ENCODE measurements around the gene CCDC80.
"Not testable (repeated sequence)": the region's sequence is repeated elsewhere in the genome, so short reads cannot be mapped to it uniquely, and the experiment has no call there.

Gene CCDC80

DNA sequence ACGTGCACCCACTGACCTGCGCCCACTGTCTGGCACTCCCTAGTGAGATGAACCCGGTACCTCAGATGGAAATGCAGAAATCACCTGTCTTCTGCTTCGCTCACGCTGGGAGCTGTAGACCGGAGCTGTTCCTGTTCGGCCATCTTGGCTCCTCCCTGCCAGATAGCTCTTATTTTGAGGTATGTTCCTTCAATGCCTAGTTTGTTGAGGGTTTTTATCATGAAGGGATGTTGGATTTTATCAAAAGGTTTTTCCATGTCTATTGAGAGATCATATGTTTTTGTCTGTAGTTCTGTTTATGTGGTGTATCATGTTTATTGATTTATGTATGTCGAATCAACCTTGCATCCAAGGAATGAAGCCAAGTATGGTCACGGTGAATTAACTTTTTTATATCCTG, 24.1 kb upstream of the CCDC80 start:
- not testable (repeated sequence) for DNase-seq

DNA sequence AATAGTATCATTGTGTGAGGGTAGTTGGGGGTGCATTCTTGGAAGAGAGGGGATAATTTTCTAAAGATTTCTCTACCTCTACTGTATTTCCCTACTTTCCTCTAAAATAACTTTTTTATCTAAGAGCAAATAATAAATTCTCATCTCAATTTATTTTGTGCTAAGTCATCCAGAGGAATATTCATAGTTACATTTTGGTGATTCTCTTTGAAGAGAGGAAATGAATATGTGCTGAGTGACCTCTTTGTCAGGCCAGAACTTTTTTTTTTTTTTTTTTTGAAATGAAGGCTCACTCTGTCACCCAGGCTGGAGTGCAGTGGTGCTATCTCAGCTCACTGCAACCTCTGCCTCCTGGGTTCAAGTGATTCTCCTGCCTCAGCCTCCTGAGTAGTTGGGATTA, 15.1 kb upstream of the CCDC80 start:
- no peak for DNase-seq

GRCh38 chr3:112654979-112655378, 14.0 kb upstream of the CCDC80 start:
- peak in 1 of 2 experiments; percentile 12 for DNase-seq

- DNase-seq: no peak
Measured at GRCh38 chr3:112654492-112654891, 13.5 kb upstream of the CCDC80 start.

DNA sequence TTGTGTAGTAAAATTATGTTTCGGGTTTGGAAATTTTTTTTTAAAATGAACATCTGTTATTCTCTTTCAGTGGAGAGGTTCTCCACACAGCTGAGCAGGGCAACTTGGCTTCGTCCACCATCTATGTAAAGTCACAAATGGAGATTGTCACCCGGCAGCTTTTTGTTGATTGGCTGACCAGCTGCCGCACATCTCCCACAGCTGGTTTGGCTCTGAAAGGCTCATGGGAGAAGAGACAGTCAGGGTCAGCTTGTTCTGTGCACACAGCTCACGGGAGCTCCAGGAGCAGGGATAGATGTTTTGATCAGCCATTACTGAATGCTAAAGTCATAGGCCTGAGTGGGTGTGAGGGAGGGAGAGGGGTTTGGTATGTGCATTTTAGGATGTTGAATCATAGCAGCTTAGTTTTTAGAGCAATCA, 12.9 kb upstream of the CCDC80 start:
- DNase-seq: no peak

GRCh38 chr3:112653209-112653871, 12.4 kb upstream of the CCDC80 start:
- DNase-seq: no peak

DNA sequence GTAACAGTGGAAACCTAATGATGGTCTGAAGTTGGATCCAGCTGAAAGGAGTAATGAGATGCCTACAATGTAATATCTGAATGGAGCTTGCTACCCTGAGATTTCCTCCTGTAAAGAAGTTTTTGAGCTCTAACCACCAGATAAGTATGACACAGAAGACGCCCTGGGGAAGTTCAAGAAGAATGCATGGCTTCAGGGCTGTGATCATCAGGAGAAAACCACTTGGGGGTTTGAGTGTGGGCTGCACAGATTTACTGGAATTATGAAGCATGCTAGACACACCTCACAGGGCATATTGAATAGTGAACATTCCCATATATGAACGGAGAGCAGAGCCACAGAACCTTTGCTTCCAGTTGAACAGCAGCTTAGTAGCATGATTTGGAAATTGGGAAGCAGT, 10.6 kb upstream of the CCDC80 start:
- no peak for DNase-seq

DNA sequence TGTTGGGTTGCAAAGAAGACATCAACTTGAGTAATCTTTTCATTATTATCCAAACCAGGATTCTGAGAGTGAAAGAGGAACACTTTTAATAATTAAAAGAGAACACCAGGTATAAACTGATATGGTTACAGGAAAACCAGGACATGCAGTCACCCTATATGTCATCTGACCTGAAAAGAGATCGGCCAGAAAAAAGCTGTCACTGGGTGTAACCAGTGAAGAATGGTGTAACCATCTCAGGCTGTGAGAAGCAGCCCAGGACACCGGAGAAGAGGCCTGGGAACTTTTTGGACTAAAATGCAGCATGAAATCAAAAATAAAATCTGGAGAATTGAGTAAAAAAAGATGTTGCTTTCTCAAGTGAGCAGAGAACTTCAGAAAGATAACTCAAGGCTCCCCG, 10.1 kb upstream of the CCDC80 start:
- no peak for DNase-seq

DNA sequence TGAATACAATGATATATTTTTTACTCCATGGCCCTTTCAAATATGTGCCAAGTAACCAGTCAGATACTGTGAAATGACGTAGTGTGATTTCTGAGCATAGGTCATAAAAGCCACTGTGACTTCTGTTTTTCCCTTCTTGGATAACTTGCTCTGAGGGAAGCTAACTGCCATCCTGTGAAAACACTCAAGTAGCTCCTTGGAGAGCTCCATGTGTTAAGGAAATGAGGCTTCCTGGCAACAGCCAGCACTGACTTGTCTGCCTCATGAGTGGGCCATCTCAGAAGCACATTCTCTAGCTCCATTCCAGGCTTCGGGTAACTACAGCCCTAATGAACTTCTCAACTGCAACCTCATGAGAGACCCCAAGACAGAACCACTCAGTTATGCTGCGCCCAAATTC, 9.5 kb upstream of the CCDC80 start:
- no peak for DNase-seq

- no peak for DNase-seq
Measured at GRCh38 chr3:112649478-112649735, 8.5 kb upstream of the CCDC80 start.

GRCh38 chr3:112647122-112647521, 6.2 kb upstream of the CCDC80 start:
- no peak for DNase-seq

DNA sequence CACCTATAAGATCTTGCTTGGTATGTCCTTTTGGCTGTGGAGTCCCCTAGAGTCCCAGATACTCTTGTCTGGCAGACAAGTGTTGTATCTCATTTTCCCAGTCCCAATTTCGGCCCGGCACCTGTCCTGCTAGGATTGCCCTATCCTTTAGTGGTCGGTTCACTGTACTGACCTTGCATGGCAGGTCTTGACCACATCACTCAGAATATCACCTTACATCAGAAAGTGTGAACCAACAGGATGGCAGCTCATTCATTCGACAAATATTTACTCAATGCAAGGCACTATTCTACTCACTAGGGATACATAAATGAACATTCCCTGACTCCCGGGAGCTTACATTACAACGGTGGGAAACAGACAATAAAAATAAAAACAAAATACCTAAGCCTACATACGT, 5.7 kb upstream of the CCDC80 start:
- no peak for DNase-seq

DNA sequence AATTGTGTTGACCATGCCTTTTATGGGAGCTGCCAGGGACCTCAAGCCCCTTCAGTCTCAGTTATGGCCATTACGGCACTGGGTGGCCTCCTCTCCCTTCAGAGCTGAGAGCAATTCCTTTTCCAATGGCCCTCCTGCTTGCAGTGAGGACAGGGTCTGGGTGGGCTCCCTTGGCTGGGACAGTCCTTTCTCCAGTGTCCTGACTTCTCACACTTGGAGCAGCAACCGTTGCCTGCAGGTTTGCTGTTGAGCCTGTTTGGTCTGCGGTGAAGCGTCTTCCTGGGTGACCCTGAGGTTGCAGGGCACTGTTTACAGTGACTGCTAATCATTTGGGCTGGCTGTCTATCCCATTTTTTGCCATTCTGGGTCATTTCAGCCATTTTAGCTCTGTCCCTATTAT, 3.5 kb upstream of the CCDC80 start:
- DNase-seq: no peak

DNA sequence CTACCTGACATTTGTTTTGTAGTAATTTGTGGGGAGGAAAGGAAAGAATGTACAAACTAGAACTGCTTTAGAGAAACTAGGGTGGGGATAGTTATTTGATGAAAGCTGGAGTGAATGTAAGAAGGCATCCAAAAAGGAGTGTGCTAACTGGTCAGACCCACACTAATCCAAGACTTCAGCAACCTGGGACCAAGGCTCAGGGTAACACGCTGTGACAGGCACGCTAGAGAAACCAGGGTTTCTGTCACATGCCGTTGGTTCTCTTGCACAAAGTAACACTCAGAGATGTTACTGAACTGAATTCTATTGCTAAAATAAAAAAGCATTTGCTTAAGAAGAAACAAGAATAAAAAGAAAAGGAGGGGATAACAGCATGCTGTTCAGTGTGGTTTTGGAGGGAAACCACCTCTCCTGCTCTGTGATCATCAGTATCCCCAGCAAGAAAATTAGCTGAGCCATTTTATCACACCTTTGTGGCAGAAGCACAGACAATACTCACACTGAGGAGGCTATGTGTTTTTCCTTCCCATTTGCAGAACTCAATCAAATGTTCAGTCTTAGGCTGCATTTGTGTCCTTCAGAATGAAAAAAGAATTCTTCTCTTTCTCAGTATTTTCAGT, 2.8 kb upstream of the CCDC80 start:
- no peak for DNase-seq

GRCh38 chr3:112642912-112643506, 2.1 kb upstream of the CCDC80 start:
- DNase-seq: peak; percentile 92 to 94

GRCh38 chr3:112640276-112640929, 540 bp downstream of the CCDC80 start:
- DNase-seq: no peak

- DNase-seq: no peak
Measured at GRCh38 chr3:112639455-112640225, 1.3 kb downstream of the CCDC80 start.

GRCh38 chr3:112638327-112639020, 2.5 kb downstream of the CCDC80 start:
- no peak for DNase-seq

- DNase-seq: no peak
Measured at GRCh38 chr3:112637700-112638099, 3.2 kb downstream of the CCDC80 start.

DNA sequence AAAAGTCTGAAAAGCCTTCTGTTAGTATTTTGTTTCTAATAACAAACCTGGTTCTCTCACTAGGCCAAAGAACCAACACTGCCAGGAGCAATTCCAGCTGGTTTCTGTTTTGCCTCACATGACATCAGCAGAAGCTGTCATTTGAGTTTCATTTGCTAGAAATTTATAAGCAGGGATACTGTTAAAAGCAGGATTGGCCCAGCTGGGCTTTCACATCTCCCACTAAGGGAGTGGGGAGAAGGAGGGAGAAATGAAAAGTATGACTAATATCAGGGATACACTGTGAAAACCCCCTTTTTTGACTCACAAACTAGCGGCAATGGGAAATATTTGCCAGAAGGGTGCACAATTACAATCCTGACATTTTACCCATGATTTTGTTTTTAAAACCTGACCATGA, 5.3 kb downstream of the CCDC80 start:
- DNase-seq: no peak

DNA sequence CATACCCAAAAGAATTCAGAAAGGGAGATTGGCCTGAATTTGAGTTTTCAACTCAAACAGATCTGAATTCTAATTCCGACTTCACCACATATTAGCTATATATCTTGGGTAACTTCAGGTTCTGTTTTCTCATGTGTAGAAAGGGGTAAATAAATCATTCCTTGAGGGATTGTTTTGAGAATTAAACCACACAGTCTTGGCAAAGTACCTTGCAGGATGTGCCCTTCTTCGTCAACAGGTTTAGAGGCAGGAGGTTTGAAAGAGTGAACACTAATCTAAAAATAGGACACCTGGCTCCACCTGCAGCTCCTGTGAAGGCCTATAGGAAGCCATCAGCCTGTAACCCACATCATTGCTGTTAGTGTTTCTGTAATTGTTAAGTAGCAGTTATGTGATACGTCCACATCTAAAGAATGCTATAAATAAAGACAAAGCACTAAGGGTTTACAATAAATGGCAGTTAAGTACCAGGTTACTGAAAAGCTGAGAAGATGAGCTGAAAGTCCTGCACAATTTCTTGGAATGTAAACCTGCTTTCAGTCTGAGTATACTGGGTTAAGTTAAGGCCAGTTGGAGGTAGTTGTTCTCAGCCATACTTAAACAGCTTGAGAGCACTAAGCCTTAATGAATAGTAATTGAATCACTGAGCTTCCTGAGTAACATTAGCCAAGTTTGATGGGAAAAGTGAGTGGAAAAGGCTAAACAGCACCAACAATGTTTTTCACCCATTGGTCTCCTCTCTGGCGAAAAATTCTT, 6.0 kb downstream of the CCDC80 start:
- DNase-seq: no peak

DNA sequence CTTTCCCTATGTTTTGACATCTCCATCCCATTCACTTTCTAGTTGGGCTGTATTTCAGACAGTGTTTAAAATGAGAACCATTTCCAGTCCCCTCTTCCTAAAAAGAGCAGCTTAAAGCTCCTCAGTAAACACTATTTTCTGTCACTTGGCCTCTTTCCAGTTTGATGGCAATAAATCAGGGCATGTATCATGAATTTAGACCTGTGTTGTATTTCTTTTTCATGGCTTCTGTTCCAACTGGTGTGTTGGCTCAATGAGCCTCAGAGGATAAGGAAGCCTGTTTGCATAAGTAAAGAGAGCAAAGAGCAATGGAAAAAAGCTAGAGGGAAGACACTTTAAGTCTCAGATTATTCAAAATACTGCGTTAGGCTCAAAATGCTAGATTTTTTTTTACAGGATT, 7.2 kb downstream of the CCDC80 start:
- no peak for DNase-seq
